GM21723 (cell line): ENCODE measurements around the gene KMT2A.
A peak's percentile ranks its signal among the peaks of the same experiment; 100 is the strongest.
"Not testable (repeated sequence)": the region's sequence is repeated elsewhere in the genome, so short reads cannot be mapped to it uniquely, and the experiment has no call there.

Experiments used
- ATAC-seq: cut with Tn5 transposase; IDR thresholded peaks from one replicate; pipeline ENCODE4 v1.9.1; 2021; ENCODE audit warnings: mild to moderate bottlenecking, moderate library complexity; ENCODE audit not compliant: unreplicated experiment

Gene KMT2A

GRCh38 chr11:118434553-118435289 is 1.6 kb upstream of the KMT2A start:
- ATAC-seq: no peak

DNA sequence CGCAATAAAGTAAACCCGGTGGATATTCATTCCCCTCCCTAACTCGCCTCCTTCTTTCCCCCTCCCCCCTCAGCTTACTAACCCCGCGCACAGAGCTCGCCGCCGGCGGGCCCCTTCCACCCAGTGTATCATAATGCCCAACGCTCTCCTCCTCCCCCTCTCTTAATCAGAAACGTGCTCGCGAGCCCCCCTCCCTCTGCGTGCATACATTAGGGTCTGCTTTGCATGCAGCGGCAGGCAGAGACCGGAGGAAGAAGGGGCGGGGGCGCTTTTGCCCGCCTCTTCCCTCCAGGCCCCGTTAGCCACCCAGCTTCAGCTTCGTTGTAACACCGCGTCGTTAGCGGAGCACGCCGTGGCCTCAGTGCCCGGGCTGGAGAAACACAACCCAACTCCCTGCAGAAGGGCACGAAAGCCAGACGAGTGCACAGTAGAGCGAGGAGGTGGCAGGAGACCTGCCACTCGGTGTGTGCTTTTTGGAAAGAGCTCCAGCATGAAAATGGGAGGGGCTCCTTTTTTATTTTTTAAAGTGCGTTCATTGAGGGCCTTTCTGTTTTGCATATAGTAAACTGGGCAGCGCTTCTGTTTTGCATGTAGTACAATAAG is 901 bp upstream of the KMT2A start:
- ATAC-seq: peak; percentile 22

DNA sequence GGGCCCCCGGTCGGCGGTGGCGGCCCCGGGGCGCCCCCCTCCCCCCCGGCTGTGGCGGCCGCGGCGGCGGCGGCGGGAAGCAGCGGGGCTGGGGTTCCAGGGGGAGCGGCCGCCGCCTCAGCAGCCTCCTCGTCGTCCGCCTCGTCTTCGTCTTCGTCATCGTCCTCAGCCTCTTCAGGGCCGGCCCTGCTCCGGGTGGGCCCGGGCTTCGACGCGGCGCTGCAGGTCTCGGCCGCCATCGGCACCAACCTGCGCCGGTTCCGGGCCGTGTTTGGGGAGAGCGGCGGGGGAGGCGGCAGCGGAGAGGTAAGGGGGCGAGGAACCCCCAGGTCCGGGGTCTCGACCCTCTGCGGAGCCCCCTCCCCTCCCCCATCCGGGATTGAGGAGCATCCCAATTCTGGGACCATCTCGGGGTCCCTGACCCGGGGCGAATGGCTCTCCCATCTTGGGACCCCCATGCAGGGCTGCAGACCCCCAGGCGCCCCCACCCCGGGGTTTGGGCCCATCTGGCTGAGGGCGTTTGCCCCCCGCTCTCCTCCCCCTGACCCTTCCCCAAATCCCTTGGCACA is 431 bp downstream of the KMT2A start:
- ATAC-seq: peak; percentile 24

- no peak for ATAC-seq
Observed at GRCh38 chr11:118437208-118438125, 1.2 kb downstream of the KMT2A start.

- ATAC-seq: peak; percentile 25
Observed at GRCh38 chr11:118438314-118438931, 2.1 kb downstream of the KMT2A start.

DNA sequence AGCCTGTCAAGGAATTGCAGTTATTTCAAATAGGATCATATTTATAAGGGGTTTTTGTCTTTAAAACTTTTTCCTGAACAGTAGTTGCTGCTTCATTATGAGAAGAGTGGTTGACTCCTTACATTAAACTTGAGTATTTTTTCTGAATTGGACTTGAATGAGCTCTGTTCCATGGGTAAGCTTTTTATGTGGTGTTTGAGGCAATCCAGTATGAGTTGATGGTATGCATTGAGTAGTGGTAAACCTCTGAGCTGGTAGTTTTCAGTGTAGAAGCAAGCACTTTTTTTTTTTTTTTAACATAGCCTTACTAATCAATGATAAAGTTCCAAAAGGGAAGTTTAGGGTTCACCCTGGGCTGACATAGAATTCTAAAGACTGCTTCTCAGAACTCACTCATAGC is 3.4 kb downstream of the KMT2A start:
- no peak for ATAC-seq

- no peak for ATAC-seq
Observed at GRCh38 chr11:118441770-118442275, 5.5 kb downstream of the KMT2A start.

- no peak for ATAC-seq
Observed at GRCh38 chr11:118442301-118442700, 6.0 kb downstream of the KMT2A start.

- ATAC-seq: peak; percentile 7
Observed at GRCh38 chr11:118442908-118443589, 6.8 kb downstream of the KMT2A start.

DNA sequence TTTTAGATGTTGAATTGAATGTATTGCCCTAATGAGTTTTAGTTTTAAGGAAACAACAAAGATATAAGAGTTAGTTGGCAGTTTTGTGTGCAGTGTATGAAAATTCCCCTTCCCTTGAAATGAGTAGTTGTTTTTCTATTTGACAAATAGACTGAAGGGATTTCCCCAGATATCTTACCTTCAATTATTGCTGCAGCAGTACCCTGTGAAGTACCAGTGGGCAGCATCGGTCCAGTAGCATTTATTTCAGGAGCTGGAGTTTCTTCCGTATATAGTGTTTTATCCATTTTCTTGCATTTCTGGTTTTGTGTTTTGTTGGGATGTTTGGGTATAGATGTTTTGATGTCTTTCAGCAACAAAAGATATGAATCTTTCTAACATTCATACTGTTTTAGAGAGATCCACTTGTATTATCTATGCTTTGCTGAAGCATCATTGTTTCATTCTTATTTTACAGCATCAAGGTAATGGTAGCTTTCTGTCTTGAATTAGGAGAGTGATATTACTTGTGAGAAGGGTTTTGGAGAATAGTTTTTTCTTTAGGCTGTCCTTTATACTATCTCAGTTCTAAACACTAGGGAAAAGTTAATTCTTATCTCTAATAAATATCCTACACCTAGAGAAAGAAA is 7.4 kb downstream of the KMT2A start:
- ATAC-seq: peak; percentile 45

DNA sequence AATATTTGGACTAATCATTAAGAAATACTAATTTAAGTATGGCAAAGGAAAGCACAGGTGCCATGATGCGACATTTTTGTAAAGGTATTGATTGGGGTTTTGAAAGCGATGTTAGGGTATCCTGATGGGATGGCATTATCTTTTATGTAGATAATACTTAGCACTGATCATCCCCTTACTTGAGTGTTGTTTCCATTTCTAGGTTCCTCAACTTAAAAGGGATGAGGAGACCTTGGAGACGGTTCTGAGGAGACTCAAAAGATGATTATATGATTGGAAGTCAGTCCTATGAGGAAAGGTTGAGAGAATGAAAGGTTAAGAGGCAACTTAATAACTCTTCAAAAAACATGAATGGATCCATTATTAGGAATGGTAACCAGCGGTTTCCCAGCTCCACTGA is 11.1 kb downstream of the KMT2A start:
- ATAC-seq: no peak

- ATAC-seq: peak; percentile 77
Observed at GRCh38 chr11:118448294-118448693, 12.0 kb downstream of the KMT2A start.

- no peak for ATAC-seq
Observed at GRCh38 chr11:118449316-118449918, 13.1 kb downstream of the KMT2A start.

GRCh38 chr11:118450451-118450850 is 14.2 kb downstream of the KMT2A start:
- no peak for ATAC-seq

DNA sequence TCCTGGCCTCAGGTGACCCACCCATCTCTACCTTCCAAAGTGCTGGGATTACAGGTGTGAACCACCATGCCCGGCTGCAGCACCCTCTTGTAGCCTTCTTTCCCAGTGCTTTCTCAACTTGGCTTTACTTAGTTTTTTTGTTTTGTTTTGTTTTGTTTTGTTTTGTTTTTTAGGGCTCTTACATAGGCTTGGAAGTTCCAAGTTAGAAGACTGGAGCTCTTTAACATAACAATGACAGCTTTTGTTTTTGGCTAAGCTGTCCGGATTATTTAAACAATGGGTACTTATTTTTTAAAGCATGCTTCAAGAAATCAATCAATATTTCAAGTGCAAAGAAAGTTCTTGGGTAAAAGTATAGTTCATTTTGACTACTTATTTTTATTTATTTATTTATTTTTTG is 25.9 kb downstream of the KMT2A start:
- ATAC-seq: no peak

DNA sequence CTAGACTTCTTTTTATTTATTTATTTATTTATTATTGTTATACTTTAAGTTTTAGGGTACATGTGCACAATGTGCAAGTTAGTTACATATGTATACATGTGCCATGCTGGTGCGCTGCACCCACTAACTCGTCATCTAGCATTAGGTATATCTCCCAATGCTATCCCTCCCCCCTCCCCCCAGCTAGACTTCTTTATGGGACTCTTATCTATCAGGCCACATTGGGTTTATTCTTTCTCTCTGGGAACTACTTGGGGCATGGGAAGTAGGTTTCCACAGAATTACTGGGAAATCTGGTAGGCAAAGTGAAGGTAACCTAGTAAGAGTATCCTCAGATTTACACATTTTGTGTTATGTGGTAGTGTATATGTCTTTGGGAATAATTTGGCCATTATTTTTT is 32.7 kb downstream of the KMT2A start:
- not testable (repeated sequence) for ATAC-seq

GRCh38 chr11:118471030-118471429 is 34.7 kb downstream of the KMT2A start:
- ATAC-seq: no peak

DNA sequence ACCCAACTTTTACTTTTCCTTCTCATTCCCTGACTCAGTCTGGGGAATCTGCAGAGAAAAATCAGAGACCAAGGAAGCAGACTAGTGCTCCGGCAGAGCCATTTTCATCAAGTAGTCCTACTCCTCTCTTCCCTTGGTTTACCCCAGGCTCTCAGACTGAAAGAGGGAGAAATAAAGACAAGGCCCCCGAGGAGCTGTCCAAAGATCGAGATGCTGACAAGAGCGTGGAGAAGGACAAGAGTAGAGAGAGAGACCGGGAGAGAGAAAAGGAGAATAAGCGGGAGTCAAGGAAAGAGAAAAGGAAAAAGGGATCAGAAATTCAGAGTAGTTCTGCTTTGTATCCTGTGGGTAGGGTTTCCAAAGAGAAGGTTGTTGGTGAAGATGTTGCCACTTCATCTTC is 37.2 kb downstream of the KMT2A start:
- no peak for ATAC-seq

- no peak for ATAC-seq
Observed at GRCh38 chr11:118476676-118477075, 40.4 kb downstream of the KMT2A start.
